HG03060 (cell line): ENCODE measurements around the gene NFATC1.

Experiments used
- ATAC-seq: cut with Tn5 transposase; IDR thresholded peaks from one replicate; pipeline ENCODE4 v1.9.1; 2021; ENCODE audit warnings: low read depth, moderate number of reproducible peaks; ENCODE audit not compliant: unreplicated experiment

NFATC1 gene

GRCh38 chr18:79395761-79396404 is at the start of gene NFATC1:
Gene NFATC1, plus strand, starts transcription at chr18:79395930. Its CDS starts 295 bp downstream, at chr18:79396225.
- no peak for ATAC-seq

- ATAC-seq: no peak
Observed at GRCh38 chr18:79345981-79346380, 49.7 kb upstream of the NFATC1 start.

DNA sequence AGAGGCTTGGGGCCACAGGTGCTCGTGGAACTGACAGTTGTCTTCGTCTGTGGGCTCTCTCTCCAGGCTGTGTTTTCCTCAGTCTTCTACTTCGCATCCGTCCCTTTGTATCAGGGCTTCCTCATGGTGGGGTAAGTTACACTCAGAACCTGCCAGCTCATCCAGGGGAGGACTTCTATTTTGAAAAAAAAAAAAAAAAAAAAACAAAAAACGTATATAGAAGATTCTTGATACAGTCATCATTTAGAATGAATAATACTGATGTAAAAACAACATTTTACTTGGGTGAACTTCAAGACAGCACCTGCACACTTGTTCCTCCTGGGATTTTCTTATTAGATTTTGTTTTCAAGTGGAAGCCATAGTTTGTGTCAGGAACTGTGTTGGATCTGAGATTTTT is 47.7 kb upstream of the NFATC1 start:
- ATAC-seq: no peak

DNA sequence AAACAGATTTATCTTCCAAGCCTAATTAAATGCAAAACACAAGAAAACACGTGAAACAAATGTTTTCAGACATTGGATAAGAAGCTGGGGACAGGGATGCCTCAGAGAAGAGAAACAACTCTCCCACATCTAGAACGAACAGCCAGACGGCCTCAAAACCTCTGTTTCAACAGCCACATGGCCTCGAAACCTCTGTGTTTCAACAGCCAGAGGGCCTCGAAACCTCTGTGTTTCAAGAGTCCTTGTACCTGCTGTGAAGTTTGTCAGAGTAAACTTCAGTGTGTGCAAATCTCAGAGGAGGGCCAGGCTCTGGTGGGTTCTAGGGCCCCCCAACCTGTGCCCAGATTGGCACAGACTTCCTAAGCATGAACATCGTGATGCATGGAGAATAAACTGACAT is 43.3 kb upstream of the NFATC1 start:
- ATAC-seq: no peak

DNA sequence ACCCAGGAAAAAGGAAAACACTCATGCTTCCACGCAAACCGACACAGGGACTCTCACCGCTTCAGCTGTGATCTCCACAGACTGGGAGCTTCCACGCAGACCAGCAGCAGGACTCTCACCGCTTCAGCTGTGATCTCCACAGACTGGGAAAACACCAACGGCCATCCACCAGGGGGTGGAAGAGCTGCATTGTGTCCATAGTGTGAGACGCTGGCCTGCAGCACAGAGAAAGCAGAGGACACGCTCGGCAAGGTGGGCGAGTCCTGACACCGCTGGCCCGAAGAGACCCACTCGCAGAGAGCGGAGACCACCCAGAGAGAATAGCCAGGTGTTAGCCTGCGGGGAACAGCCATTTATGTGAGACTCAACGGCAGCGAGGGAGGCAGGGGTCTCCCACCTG is 42.5 kb upstream of the NFATC1 start:
- no peak for ATAC-seq

GRCh38 chr18:79354350-79354749 is 41.4 kb upstream of the NFATC1 start:
- ATAC-seq: no peak

GRCh38 chr18:79355433-79356335 is 40.0 kb upstream of the NFATC1 start:
- ATAC-seq: peak; percentile 14

DNA sequence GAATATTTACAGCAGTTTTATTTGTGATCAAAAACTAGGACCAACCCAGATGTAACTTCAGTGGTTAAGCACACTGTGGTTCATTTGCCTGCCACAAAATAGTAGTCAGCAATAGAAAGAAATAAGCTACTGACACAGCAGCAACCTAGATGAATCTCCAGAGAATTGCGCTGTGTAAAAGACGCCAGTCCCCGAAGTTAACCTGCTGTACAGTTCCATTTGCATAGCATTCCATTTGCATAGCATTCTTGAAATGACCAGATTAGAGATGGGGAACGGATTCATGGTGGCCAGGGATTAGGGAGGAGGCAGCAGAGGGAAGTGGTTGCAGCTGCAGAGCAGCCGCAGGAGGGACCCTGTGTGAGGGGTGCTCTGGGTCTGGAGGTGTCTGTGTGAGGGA is 39.3 kb upstream of the NFATC1 start:
- ATAC-seq: peak; percentile 92

GRCh38 chr18:79360933-79361332 is 34.8 kb upstream of the NFATC1 start:
- ATAC-seq: no peak

DNA sequence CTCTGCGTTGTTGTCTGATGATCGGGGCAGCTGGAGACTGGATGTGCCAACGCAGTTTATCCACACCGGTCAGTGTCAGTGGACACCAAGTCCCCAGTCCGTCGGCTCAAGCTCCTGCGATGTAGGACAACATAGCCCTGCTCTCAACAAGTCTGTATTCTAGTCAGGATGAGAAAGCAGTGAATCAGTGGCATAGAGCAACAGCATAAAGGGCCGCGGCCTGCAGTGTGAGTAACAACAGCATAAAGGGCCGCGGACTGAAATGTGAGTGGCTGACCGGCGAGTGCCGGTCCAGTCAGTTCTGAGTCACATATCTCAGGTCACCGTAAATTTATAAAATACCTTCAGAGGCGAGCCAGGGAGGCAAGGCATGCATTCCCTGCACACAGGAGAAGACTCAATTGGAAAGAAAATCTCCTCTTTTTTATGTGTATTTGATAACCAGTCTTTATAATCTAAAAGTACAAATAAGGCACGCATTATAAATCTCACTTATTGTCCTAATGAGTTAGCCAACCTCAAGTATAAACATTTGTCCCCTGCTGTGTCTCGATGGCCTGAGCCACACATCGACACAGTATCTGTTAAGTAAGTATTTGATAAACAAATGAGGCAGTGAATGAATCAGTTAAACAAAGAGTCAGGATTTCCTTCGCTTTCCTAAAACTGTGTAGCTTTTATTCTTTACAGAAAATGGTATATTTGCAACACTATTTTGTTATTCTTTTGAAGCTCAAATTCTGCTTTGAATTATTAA is 33.8 kb upstream of the NFATC1 start:
- no peak for ATAC-seq

- ATAC-seq: no peak
Observed at GRCh38 chr18:79365701-79366100, 30.0 kb upstream of the NFATC1 start.

DNA sequence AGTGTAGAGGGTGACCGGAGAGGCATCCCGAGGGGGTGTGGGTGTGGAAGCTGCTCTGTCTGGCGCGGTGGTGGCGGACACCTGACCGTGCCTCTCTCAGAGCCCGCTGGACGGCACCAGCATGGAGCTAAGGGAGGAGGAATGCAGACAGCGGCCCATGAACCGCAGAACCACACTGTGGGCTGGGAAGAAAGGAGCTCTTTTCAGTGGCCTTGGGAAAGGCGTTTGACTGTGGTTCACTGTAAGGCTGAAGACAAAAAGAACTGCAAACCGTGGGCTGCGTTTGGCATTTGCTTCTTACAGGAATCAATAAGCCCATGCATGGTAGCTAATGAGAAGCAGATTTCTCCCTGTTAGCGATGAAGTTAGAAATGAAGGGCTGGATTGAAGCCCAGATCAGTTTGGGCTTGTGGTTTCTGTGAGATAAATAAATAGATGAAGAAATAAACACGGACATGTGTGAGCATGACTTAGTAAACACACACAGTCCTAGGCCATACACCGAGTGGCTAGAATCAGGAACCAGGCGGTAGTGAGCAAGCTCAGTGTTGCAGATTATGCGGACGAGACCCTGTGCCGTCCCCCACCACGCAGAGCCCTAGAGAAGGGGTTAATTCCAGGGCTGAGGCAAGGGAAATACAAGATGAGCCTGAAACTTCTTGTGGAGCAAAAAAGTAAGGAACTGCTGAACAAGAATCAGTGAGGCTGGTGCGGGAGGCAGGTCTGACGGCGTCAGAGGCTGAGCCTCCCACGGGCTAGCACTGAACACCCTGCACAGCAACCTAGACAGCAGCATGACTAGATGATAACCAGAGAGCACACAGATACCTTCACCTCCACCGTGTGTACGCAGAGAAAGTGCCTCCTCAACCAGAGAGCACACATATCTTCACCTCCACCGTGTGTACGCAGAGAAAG is 29.3 kb upstream of the NFATC1 start:
- no peak for ATAC-seq

GRCh38 chr18:79367480-79367879 is 28.2 kb upstream of the NFATC1 start:
- ATAC-seq: no peak

DNA sequence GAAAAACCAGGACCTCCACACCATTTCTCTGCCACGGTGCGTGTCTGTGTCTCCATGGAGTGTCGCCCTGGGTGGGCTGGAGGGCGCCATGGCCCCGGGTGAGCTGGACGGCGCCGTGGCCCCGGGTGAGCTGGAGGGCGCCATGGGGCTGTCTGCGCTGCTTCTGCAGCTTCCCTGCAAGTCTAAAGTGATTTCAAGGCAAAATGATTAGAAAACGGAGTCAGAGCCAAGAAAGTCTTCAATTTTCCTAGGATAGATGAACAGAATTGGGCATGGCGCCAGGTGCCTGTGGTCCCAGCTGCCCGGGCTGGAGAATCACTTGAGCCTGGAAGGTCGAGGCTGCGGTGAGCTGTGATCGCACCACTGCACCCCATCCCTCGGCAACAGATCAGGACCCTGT is 27.7 kb upstream of the NFATC1 start:
- no peak for ATAC-seq

DNA sequence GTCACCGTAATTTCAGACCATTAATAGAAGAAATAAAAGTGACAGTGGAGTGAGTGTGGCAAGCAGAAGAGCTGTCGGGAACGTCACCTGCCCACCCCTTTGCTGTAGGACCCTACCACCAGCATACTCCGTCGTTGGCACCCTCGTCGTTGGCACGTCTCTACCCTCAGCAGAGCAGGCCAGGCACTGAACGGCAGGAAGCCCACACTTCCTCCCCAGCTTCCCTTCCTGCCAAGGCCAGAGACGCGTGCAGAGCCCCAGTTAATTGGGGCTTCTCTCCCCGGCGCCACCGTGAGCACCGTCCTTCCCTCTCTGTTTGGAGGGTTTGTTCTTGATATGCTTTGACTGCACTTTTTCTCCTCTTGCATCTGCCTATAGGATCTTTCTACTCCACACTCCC is 27.0 kb upstream of the NFATC1 start:
- ATAC-seq: no peak

DNA sequence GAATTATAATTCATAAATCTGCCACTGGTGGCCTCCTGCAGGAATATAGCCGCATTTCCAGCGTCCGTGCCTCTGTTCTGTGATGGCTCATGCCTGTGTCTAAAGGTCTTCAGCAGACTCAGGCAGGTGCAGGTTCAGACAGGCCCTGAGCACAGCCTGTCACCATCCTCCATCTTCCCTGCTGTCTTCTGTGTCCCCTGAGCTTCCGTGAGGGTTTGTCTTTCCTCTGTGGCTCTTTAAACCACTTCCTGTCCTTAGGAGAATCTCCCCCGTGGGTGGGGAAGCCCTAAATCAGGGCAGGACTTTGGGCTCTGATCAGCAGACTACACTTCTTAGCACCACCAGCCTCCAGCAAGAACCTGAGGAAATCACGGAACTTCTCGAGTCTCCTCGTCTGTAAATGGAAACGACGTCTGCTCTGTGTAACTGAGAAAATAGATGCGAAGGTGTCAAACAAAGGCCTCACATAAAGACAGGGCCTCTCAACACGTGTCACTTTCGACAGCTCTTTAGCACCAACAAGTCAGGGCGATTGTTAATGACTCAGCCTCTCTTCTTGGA is 24.1 kb upstream of the NFATC1 start:
- ATAC-seq: no peak

- ATAC-seq: no peak
Observed at GRCh38 chr18:79372461-79372860, 23.3 kb upstream of the NFATC1 start.

GRCh38 chr18:79372991-79373390 is 22.7 kb upstream of the NFATC1 start:
- no peak for ATAC-seq

DNA sequence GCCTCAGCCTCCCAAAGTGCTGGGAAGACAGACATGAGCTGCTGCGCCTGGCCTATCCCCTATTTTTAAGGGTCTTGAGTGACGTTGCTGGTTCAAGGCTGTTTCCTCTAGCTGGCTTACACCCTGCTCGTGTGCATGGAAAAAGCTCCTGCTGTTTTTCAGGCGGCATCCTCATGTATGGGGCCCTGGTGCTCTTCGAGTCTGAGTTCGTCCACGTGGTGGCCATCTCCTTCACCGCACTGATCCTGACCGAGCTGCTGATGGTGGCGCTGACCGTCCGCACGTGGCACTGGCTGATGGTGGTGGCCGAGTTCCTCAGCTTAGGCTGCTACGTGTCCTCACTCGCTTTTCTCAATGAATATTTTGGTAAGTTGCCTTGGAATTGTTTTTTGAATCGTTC is 22.0 kb upstream of the NFATC1 start:
- no peak for ATAC-seq
